Calu3 (cell line): ENCODE measurements around the gene KIF26A. TPM values are rescaled to one million over a fixed set of nuclear protein-coding genes. Genes with fewer than 3 reads are reported as not detected.
"Not testable (repeated sequence)": the region's sequence is repeated elsewhere in the genome, so short reads cannot be mapped to it uniquely, and the experiment has no call there.

Experiments
- BruUV-seq: library from RNA; stranded (reverse); fragments of 400-500 nt; replicated peaks from 2 replicates; lab custom pipeline; 2021; lab: Mats Ljungman, UMichigan
- CTCF ChIA-PET: fragments of 300-600 bp; sonication (Branson Sonifier 250); formaldehyde crosslinking; loops from one replicate; lab custom pipeline; 2022; ENCODE audit warnings: antibody characterized with exemption; lab: Charles Lee
- DNase-seq: peaks from one replicate; pipeline ENCODE4 v3.0.0; 2022
- H3K27ac Mint-ChIP-seq: one replicate; pipeline ENCODE4 v1.8.0; 2022; ENCODE audit warnings: mixed read lengths; ENCODE audit not compliant: unreplicated experiment
- H3K27me3 Mint-ChIP-seq: one replicate; pipeline ENCODE4 v1.8.0; 2022; ENCODE audit warnings: mixed read lengths; ENCODE audit not compliant: unreplicated experiment
- H3K36me3 Mint-ChIP-seq: one replicate; pipeline ENCODE4 v1.8.0; 2022; ENCODE audit warnings: mild to moderate bottlenecking, moderate library complexity, mixed read lengths; ENCODE audit not compliant: insufficient read depth, unreplicated experiment
- H3K4me1 Mint-ChIP-seq: one replicate; pipeline ENCODE4 v1.8.0; 2022; ENCODE audit warnings: mild to moderate bottlenecking, low read depth, mixed read lengths; ENCODE audit not compliant: unreplicated experiment
- H3K4me3 Mint-ChIP-seq: one replicate; pipeline ENCODE4 v1.8.0; 2022; ENCODE audit warnings: mild to moderate bottlenecking, low read depth, moderate library complexity, mixed read lengths; ENCODE audit not compliant: unreplicated experiment
- H3K9me3 Mint-ChIP-seq: one replicate; pipeline ENCODE4 v1.8.0; 2022; ENCODE audit warnings: low read depth, mixed read lengths; ENCODE audit not compliant: unreplicated experiment
- intact Hi-C: fragments of 100-400 bp; cut with micrococcal nuclease; formaldehyde crosslinking; loops from one replicate; pipeline ENCODE4 v1.10.0; 2022; ENCODE audit not compliant: unreplicated experiment
- total RNA-seq: library from RNA; stranded (reverse); gene quantifications from 2 replicates; pipeline ENCODE4 v1.2.3, GENCODE V29; 2022
- TF ChIP-seq, protein P1 (sequence below): fragments of 200-600 bp; IDR thresholded peaks from one replicate; pipeline ENCODE4 v1.8.0; 2022; ENCODE audit warnings: antibody characterized with exemption; ENCODE audit not compliant: unreplicated experiment

Gene KIF26A
- total RNA-seq, 1 experiment from 2014 or later = 0.07 TPM

DNA sequence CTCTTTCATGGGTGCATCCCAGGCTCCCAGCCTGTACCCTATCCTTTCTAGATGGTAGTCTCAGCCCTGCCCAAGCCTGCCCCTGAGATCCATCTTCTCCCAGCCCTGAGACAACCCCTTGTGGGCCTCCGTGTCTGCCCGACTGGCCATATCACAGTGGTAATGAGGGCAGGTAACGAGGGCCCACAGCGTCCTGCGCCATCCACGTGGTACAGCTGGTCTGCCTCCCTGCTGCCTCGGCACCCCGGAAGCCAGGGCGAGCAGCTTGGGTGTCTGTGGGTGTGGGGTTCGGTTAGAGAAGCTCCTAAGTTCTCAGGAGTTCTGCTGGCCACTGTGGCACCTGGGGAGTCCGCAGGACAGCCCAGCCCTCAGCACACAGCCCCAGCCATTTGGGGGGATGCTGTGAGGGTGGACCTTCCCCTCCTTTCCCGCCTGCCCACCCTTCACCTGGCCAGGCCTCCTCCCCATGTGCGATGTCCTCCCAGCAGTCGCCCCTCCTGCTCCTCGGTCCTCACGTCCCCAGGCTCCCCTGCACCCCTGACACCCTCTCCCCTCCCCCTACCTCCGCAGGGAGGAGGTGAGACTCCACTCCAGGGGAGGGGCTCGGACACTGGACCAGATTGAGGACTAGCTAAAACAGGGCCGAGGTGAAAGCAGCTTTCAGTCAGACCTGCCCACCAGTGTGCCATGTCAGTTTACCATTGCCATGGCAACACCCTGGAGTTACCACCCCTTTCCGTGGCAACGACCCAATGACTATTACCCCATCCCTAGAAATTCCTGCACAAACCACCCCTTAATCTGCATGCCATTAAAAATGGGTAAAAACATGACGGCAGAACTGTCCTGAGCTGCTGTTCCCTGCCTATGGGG lies 69.0 kb downstream of the KIF26A start:
- Mint-ChIP-seq H3K36me3 (no peaks in the 10 kb centered on the region), H3K4me1 (no peaks in the 10 kb centered on the region), H3K4me3 (no peak overlapping the region), H3K9me3 (no peaks in the 10 kb centered on the region), H3K27me3 (peaks cover 31% of the 10 kb centered on the region), H3K27ac (no peak overlapping the region)
- no TSS peak for BruUV-seq
- intact Hi-C loops = no loop called here
- TF ChIP-seq, protein P1, sequence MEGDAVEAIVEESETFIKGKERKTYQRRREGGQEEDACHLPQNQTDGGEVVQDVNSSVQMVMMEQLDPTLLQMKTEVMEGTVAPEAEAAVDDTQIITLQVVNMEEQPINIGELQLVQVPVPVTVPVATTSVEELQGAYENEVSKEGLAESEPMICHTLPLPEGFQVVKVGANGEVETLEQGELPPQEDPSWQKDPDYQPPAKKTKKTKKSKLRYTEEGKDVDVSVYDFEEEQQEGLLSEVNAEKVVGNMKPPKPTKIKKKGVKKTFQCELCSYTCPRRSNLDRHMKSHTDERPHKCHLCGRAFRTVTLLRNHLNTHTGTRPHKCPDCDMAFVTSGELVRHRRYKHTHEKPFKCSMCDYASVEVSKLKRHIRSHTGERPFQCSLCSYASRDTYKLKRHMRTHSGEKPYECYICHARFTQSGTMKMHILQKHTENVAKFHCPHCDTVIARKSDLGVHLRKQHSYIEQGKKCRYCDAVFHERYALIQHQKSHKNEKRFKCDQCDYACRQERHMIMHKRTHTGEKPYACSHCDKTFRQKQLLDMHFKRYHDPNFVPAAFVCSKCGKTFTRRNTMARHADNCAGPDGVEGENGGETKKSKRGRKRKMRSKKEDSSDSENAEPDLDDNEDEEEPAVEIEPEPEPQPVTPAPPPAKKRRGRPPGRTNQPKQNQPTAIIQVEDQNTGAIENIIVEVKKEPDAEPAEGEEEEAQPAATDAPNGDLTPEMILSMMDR = no peak
- no peak for DNase-seq
- CTCF ChIA-PET = no interaction called here

GRCh38 chr14:104208015-104208295 lies 69.6 kb downstream of the KIF26A start:
- CTCF ChIA-PET, H3K36me3 Mint-ChIP-seq, DNase-seq, H3K4me1 Mint-ChIP-seq, H3K9me3 Mint-ChIP-seq, H3K27ac Mint-ChIP-seq, H3K4me3 Mint-ChIP-seq, intact Hi-C loops, BruUV-seq: not testable (repeated sequence)
- H3K27me3 Mint-ChIP-seq = peaks cover 37% of the 10 kb centered on the region

GRCh38 chr14:104208331-104208730 lies 69.9 kb downstream of the KIF26A start:
- BruUV-seq, H3K36me3 Mint-ChIP-seq, H3K27ac Mint-ChIP-seq, H3K4me3 Mint-ChIP-seq, DNase-seq, CTCF ChIA-PET, H3K9me3 Mint-ChIP-seq, H3K4me1 Mint-ChIP-seq, intact Hi-C loops: not testable (repeated sequence)
- peaks cover 41% of the 10 kb centered on the region for H3K27me3 Mint-ChIP-seq

DNA sequence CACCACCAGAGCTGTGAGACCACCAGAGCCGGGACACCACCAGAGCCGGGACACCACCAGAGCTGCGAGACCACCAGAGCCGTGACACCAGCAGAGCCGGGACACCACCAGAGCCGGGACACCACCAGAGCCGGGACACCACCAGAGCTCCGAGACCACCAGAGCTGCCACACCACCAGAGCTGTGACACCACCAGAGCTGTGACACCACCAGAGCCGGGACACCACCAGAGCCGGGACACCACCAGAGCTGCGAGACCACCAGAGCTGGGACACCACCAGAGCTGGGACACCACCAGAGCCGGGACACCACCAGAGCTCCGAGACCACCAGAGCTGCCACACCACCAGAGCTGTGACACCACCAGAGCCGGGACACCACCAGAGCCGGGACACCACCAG lies 70.7 kb downstream of the KIF26A start:
- H3K27ac Mint-ChIP-seq, H3K4me3 Mint-ChIP-seq, BruUV-seq, H3K4me1 Mint-ChIP-seq, intact Hi-C loops, H3K9me3 Mint-ChIP-seq, CTCF ChIA-PET, H3K36me3 Mint-ChIP-seq, DNase-seq: not testable (repeated sequence)
- H3K27me3 Mint-ChIP-seq = peaks cover 48% of the 10 kb centered on the region

- H3K4me1 Mint-ChIP-seq = no peaks in the 10 kb centered on the region
- H3K36me3 Mint-ChIP-seq = no peaks in the 10 kb centered on the region
- CTCF ChIA-PET = no interaction called here
- intact Hi-C loops = no loop called here
- H3K27ac Mint-ChIP-seq = no peak overlapping the region
- BruUV-seq = no TSS peak
- no peak overlapping the region for H3K4me3 Mint-ChIP-seq
- DNase-seq = no peak
- H3K27me3 Mint-ChIP-seq = peaks cover 60% of the 10 kb centered on the region
- H3K9me3 Mint-ChIP-seq = no peaks in the 10 kb centered on the region
- TF ChIP-seq, protein P1 = no peak
Measured at GRCh38 chr14:104209985-104210816, 71.8 kb downstream of the KIF26A start.
